Adrenal gland (tissue), 5 donors: ENCODE measurements around the gene TMEM97.

Experiments used
- CTCF ChIP-seq, 6 experiments: fragments of 450-650 bp in 4 of 6; fragments of 200-600 bp in 2 of 6; sonication (generic) in 1 of 6; IDR thresholded peaks; 1 replicate in 5 of 6; 2 replicates in 1 of 6; pipeline versions ENCODE4 v1.5.1 to v1.8.0; 2016 to 2021; ENCODE audit warnings: antibody characterized with exemption in 6 of 6, mild to moderate bottlenecking in 2 of 6, moderate library complexity in 1 of 6
- POLR2A ChIP-seq, 2 donors: fragments of 450-650 bp; IDR thresholded peaks; one replicate each; pipeline ENCODE4 v1.6.1; 2017; ENCODE audit warnings: antibody characterized with exemption in 2 of 2, mild to moderate bottlenecking in 2 of 2, moderate library complexity in 1 of 2
- donor health status: DM: no; HTN: no; CAD: no.

DNA sequence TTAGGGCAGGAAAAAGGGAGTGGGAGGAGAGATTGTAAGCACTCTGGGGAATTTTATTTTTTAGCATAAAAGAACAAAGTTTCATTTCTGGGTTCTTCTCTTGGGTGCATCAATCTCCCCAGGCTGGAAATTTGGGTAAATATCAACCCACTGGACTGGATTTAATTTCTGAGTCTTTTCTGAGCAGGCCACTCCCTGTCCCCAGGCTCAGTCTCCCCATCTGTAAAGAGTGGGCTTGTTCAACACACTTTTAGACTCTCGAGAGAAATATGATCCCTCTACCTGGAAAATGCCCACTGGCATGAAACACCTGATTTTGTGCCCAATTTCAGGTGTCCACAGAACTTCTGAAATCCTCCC, 51.7 kb downstream of the TMEM97 start:
- TF ChIP-seq POLR2A (IDR thresholded peaks at IDR 0.05) (no peak), CTCF (IDR thresholded peaks at IDR 0.05) (no peak)
